Trophoblast cell (in vitro differentiated cells and primary cell): Measurements from ENCODE around the gene DLGAP1.
"Not testable (repeated sequence)": the region's sequence is repeated elsewhere in the genome, so short reads cannot be mapped to it uniquely, and the experiment has no call there.

Experiments
- DNase-seq, 2 donors: peaks; one replicate each; pipeline ENCODE4 v3.0.0-alpha.2; 2016
- H2AFZ ChIP-seq: 2 replicates; pipeline ENCODE4 v1.6.1; 2013; ENCODE audit warnings: low read length, moderate library complexity, mild to moderate bottlenecking; ENCODE audit not compliant: insufficient read depth, poor library complexity
- H2AK5ac ChIP-seq: 2 replicates; pipeline ENCODE4 v1.6.1; 2013; ENCODE audit warnings: mild to moderate bottlenecking, low read length
- H2BK120ac ChIP-seq: 2 replicates; pipeline ENCODE4 v1.6.1; 2013; ENCODE audit warnings: low read length, mild to moderate bottlenecking, moderate library complexity; ENCODE audit not compliant: insufficient read depth, poor library complexity
- H2BK12ac ChIP-seq: 2 replicates; pipeline ENCODE4 v1.6.1; 2013; ENCODE audit warnings: mild to moderate bottlenecking, low read length, moderate library complexity
- H2BK5ac ChIP-seq: 2 replicates; pipeline ENCODE4 v1.6.1; 2013; ENCODE audit warnings: low read length, low read depth, moderate library complexity, mild to moderate bottlenecking; ENCODE audit not compliant: poor library complexity
- H3K14ac ChIP-seq: 2 replicates; pipeline ENCODE4 v1.6.1; 2013; ENCODE audit warnings: mild to moderate bottlenecking, low read length
- H3K18ac ChIP-seq: 2 replicates; pipeline ENCODE4 v1.6.1; 2013; ENCODE audit warnings: mild to moderate bottlenecking, low read length
- H3K23ac ChIP-seq: 2 replicates; pipeline ENCODE4 v1.6.1; 2013; ENCODE audit warnings: low read length
- H3K27ac ChIP-seq: 2 replicates; pipeline ENCODE4 v1.5.1; 2013; ENCODE audit warnings: low read depth, mild to moderate bottlenecking, inconsistent platforms, low read length, moderate library complexity
- H3K27me3 ChIP-seq: 2 replicates; pipeline ENCODE4 v1.6.1; 2013; ENCODE audit warnings: inconsistent platforms, mild to moderate bottlenecking, low read length, moderate library complexity; ENCODE audit not compliant: insufficient read depth
- H3K36me3 ChIP-seq, 2 experiments: 1 replicate in 1 of 2; 2 replicates in 1 of 2; pipeline ENCODE4 v1.6.1; 2013; ENCODE audit warnings: low read length in 2 of 2, mild to moderate bottlenecking in 2 of 2, moderate library complexity in 1 of 2; ENCODE audit not compliant: insufficient read depth in 2 of 2, control insufficient read depth in 1 of 2
- H3K4ac ChIP-seq: 2 replicates; pipeline ENCODE4 v1.6.1; 2013; ENCODE audit warnings: low read depth, mild to moderate bottlenecking, low read length, moderate library complexity
- H3K4me1 ChIP-seq, 2 experiments: 1 replicate in 1 of 2; 2 replicates in 1 of 2; pipeline ENCODE4 v1.6.1; 2013; ENCODE audit warnings: low read length in 2 of 2, mild to moderate bottlenecking in 2 of 2, moderate library complexity in 1 of 2; ENCODE audit not compliant: insufficient read depth in 2 of 2, control insufficient read depth in 1 of 2
- H3K4me2 ChIP-seq: 2 replicates; pipeline ENCODE4 v1.6.1; 2013; ENCODE audit warnings: inconsistent platforms, mild to moderate bottlenecking, low read length, moderate library complexity
- H3K4me3 ChIP-seq: 2 replicates; pipeline ENCODE4 v1.5.1; 2013; ENCODE audit warnings: mild to moderate bottlenecking, low read depth, low read length, inconsistent platforms
- H3K79me1 ChIP-seq: one replicate; pipeline ENCODE4 v1.6.1; 2013; ENCODE audit warnings: low read length
- H3K79me2 ChIP-seq: 2 replicates; pipeline ENCODE4 v1.6.1; 2013; ENCODE audit warnings: low read length, mild to moderate bottlenecking; ENCODE audit not compliant: control insufficient read depth, insufficient read depth, poor library complexity
- H3K9ac ChIP-seq: 2 replicates; pipeline ENCODE4 v1.6.1; 2013; ENCODE audit warnings: mild to moderate bottlenecking, low read length
- H3K9me3 ChIP-seq: 2 replicates; pipeline ENCODE4 v1.6.1; 2013; ENCODE audit warnings: low read depth, mild to moderate bottlenecking, control low read depth, inconsistent platforms, low read length; ENCODE audit not compliant: insufficient read depth
- H4K12ac ChIP-seq: 2 replicates; pipeline ENCODE4 v1.6.1; 2013; ENCODE audit warnings: low read depth, mild to moderate bottlenecking, low read length, moderate library complexity
- H4K8ac ChIP-seq: 2 replicates; pipeline ENCODE4 v1.6.1; 2013; ENCODE audit warnings: low read depth, mild to moderate bottlenecking, low read length, moderate library complexity
- H4K91ac ChIP-seq: one replicate; pipeline ENCODE4 v1.6.1; 2013; ENCODE audit warnings: low read depth, mild to moderate bottlenecking, low read length, moderate library complexity
- WGBS: extraction: QIAGEN DNeasy Blood & Tissue Kit; methylation state at CpG from one replicate; pipeline ENCODE4 v1.1.7; 2013; ENCODE audit warnings: missing lambda C conversion rate; ENCODE audit not compliant: insufficient read length, insufficient coverage; ENCODE audit errors: extremely low coverage; 5-methylcytosine and 5-hydroxymethylcytosine counted together

Gene DLGAP1

DNA sequence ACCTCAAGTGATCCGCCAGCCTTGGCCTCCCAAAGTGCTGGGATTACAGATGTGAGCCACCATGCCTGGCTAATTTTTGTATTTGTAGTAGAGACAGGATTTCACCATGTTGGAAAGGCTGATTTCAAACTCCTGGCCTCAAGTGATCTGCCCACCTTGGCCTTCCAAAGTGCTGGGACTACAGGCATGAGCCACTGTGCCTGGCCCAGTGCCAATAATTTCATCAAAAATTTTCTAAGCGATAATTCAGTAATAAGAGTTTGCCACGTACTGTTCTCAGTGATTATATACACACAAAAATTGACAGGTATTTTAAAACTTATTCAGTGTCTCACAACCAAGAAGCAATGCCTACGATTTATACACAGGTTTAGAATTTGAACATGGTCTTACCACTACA lies 143.2 kb downstream of the DLGAP1 start:
- not testable (repeated sequence) for H3K79me2 ChIP-seq, H2BK120ac ChIP-seq, H2AFZ ChIP-seq, H4K8ac ChIP-seq, H2AK5ac ChIP-seq, DNase-seq, H3K14ac ChIP-seq, H4K91ac ChIP-seq, H3K4me3 ChIP-seq, H3K4ac ChIP-seq, H3K18ac ChIP-seq, H3K27me3 ChIP-seq, H2BK12ac ChIP-seq, H3K9ac ChIP-seq, H3K4me2 ChIP-seq, H2BK5ac ChIP-seq, H3K27ac ChIP-seq, H3K23ac ChIP-seq, H3K79me1 ChIP-seq, H4K12ac ChIP-seq, H3K4me1 ChIP-seq, H3K36me3 ChIP-seq, H3K9me3 ChIP-seq
- no CpG with 5 or more reads among the region's 4 CpGs for WGBS

DNA sequence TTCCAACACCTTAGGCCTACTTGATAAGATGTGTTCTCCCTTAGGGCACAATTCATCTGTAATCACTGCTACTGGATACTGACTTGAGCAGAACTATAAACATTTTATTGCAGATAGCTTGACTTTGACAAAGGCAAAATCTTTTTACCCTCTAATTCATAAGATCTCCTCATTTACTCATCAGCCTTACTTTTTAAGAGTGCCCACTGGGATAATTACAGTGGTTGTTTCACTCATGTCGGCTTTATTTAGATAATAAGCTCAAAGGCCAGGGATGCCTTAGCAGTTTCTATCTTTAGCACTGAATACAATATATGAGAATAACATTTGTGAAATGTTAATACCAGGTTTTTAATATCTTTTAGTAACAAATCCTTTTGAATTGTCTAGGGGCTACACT lies 144.0 kb downstream of the DLGAP1 start:
- H3K4me1 ChIP-seq = no peaks in the 10 kb centered on the region
- H4K12ac ChIP-seq = no peak overlapping the region
- H3K18ac ChIP-seq = no peak overlapping the region
- H3K4ac ChIP-seq = no peak overlapping the region
- no peak overlapping the region for H2BK5ac ChIP-seq
- H4K91ac ChIP-seq = no peak overlapping the region
- DNase-seq = no peak
- no peaks in the 10 kb centered on the region for H3K79me1 ChIP-seq
- no peaks in the 10 kb centered on the region for H3K9me3 ChIP-seq
- no peak overlapping the region for H3K4me3 ChIP-seq
- H2AK5ac ChIP-seq = no peak overlapping the region
- no CpG with 5 or more reads among the region's 1 CpG for WGBS
- H3K14ac ChIP-seq = no peak overlapping the region
- H2BK120ac ChIP-seq = no peak overlapping the region
- no peak overlapping the region for H2AFZ ChIP-seq
- H3K79me2 ChIP-seq = no peaks in the 10 kb centered on the region
- no peaks in the 10 kb centered on the region for H3K27me3 ChIP-seq
- H3K36me3 ChIP-seq = no peaks in the 10 kb centered on the region
- H3K9ac ChIP-seq = no peak overlapping the region
- H3K27ac ChIP-seq = no peak overlapping the region
- H3K4me2 ChIP-seq = no peak overlapping the region
- no peak overlapping the region for H4K8ac ChIP-seq
- H3K23ac ChIP-seq = no peak overlapping the region
- H2BK12ac ChIP-seq = no peak overlapping the region

DNA sequence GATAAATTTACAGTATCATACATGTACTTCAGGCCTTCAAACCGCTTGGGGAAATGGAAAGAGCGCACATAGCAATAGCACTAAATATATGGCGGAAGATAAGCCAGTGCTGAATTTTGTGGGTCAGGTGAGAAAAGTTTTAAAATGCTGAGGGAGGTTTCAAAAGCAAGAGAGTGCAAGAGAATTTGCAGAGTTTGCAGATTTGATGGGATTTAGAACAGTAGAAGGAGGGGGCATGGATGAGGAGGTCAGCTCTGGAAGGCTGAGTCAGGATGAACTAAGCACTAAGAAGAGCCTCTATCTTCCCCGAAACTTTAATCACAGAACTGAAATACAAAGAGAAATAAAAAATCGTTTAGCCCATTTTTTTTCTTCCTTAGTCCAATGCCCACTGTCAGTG lies 145.9 kb downstream of the DLGAP1 start:
- Histone ChIP-seq H3K27me3 (no peaks in the 10 kb centered on the region), H3K79me1 (no peaks in the 10 kb centered on the region), H3K4me2 (no peak overlapping the region), H2AFZ (no peak overlapping the region), H2BK12ac (no peak overlapping the region), H2BK120ac (no peak overlapping the region), H3K9ac (no peak overlapping the region), H3K18ac (no peak overlapping the region), H3K4me1 (no peaks in the 10 kb centered on the region), H4K12ac (no peak overlapping the region), H3K36me3 (no peaks in the 10 kb centered on the region), H3K4ac (no peak overlapping the region), H3K4me3 (no peak overlapping the region), H4K8ac (no peak overlapping the region), H3K27ac (no peak overlapping the region), H3K23ac (no peak overlapping the region), H4K91ac (no peak overlapping the region), H3K9me3 (no peaks in the 10 kb centered on the region), H3K79me2 (no peaks in the 10 kb centered on the region), H2BK5ac (no peak overlapping the region), H2AK5ac (no peak overlapping the region), H3K14ac (no peak overlapping the region)
- WGBS = no CpG with 5 or more reads among the region's 5 CpGs
- no peak for DNase-seq

DNA sequence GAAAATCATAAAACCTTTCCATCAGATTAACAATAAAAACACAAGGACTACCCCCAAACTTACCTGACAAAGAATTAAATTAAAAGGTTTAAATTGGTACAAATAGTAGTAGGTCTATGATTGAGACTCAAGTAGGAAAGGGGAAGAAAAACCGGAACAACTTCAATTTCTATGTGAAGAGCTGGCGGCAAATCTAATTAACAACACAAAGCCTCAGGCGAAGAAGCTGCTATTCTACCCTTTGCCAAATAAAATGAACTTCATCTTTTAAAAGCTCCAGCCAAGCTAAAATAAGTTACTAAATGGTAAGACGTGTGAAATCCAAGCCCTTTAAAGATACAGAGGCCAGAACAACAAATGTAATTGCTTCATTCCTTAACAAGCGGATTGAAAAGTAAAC lies 146.5 kb downstream of the DLGAP1 start:
- WGBS = no CpG with 5 or more reads among the region's 5 CpGs

DNA sequence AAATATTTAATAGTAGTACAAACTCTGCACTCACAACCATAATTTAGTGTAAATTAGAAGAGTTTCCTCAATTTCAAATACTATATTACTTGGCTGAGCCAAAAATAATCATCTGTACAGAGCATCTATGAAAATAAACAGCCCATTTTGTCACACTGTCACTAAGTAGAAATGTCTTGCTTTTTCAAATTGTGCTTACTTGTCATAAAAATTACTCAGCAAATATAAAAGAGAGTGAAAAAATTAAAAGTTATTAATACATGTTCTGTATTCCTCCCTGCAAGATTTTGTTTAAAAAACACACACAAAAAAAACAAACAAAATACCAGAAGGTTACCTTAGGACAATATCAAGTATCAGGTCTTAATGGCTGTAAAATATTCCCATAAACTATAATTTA lies 155.7 kb downstream of the DLGAP1 start:
- H2BK120ac ChIP-seq = no peak overlapping the region
- H4K91ac ChIP-seq = no peak overlapping the region
- no peak overlapping the region for H2AK5ac ChIP-seq
- H3K36me3 ChIP-seq = no peaks in the 10 kb centered on the region
- no peak overlapping the region for H3K9ac ChIP-seq
- H4K8ac ChIP-seq = no peak overlapping the region
- no peaks in the 10 kb centered on the region for H3K79me1 ChIP-seq
- no peak overlapping the region for H3K4me2 ChIP-seq
- no peak overlapping the region for H2BK5ac ChIP-seq
- no peak overlapping the region for H3K23ac ChIP-seq
- H2BK12ac ChIP-seq = no peak overlapping the region
- no peak overlapping the region for H3K27ac ChIP-seq
- no peak for DNase-seq
- no peaks in the 10 kb centered on the region for H3K27me3 ChIP-seq
- no peak overlapping the region for H4K12ac ChIP-seq
- H2AFZ ChIP-seq = no peak overlapping the region
- H3K14ac ChIP-seq = no peak overlapping the region
- no peaks in the 10 kb centered on the region for H3K79me2 ChIP-seq
- no peak overlapping the region for H3K4me3 ChIP-seq
- no peaks in the 10 kb centered on the region for H3K9me3 ChIP-seq
- H3K4ac ChIP-seq = no peak overlapping the region
- no peak overlapping the region for H3K18ac ChIP-seq
- no peaks in the 10 kb centered on the region for H3K4me1 ChIP-seq

More for the DNA sequence above, 146.5 kb downstream of the DLGAP1 start:
- no peak overlapping the region for H3K9ac ChIP-seq
- H3K18ac ChIP-seq = no peak overlapping the region
- no peak overlapping the region for H3K23ac ChIP-seq
- no peaks in the 10 kb centered on the region for H3K79me1 ChIP-seq
- no peak overlapping the region for H2AK5ac ChIP-seq
- no peak overlapping the region for H2BK5ac ChIP-seq
- H2AFZ ChIP-seq = no peak overlapping the region
- no peaks in the 10 kb centered on the region for H3K9me3 ChIP-seq
- H3K4me2 ChIP-seq = no peak overlapping the region
- no peaks in the 10 kb centered on the region for H3K27me3 ChIP-seq
- no peaks in the 10 kb centered on the region for H3K4me1 ChIP-seq
- no peak for DNase-seq
- no peak overlapping the region for H3K27ac ChIP-seq
- no peak overlapping the region for H4K8ac ChIP-seq
- H3K4me3 ChIP-seq = no peak overlapping the region
- no peak overlapping the region for H3K14ac ChIP-seq
- no peaks in the 10 kb centered on the region for H3K79me2 ChIP-seq
- H3K4ac ChIP-seq = no peak overlapping the region
- no peak overlapping the region for H2BK12ac ChIP-seq
- no peak overlapping the region for H4K12ac ChIP-seq
- H3K36me3 ChIP-seq = no peaks in the 10 kb centered on the region
- no peak overlapping the region for H2BK120ac ChIP-seq
- no peak overlapping the region for H4K91ac ChIP-seq
